ENCODE data around the gene WDR54.
"Not testable (repeated sequence)": the region's sequence is repeated elsewhere in the genome, so short reads cannot be mapped to it uniquely, and the experiment has no call there.

WDR54 gene

DNA sequence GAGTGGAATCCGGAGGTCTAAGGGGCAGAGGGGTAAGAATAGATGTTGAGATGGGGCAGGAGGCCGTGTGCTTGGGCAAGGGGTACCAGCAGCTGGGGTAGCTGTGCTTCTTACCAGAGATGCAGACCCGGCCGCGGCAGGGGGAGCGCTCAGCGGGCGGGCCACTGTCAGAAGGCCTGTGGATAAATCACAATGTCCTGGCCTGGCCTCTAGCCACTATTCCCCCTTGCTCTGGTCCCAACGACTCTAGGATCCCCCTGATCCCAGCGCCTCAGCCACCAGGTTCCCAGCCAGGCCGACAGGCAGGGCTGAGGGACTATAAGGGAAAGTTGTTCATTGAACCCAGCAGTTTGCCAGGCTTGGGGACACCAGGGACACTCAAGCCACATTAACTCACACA is 9.0 kb downstream of the WDR54 start:
- DNase-seq = no peak

- DNase-seq = no peak
These were observed 14.7 kb downstream of the WDR54 start for GRCh38 chr2:74436111-74436805.

GRCh38 chr2:74436848-74437695 is 15.5 kb downstream of the WDR54 start:
- DNase-seq = no peak

- DNase-seq = no peak
These were observed 16.7 kb downstream of the WDR54 start for GRCh38 chr2:74438248-74438647.

GRCh38 chr2:74439373-74439772 is 17.8 kb downstream of the WDR54 start:
- DNase-seq = no peak

DNA sequence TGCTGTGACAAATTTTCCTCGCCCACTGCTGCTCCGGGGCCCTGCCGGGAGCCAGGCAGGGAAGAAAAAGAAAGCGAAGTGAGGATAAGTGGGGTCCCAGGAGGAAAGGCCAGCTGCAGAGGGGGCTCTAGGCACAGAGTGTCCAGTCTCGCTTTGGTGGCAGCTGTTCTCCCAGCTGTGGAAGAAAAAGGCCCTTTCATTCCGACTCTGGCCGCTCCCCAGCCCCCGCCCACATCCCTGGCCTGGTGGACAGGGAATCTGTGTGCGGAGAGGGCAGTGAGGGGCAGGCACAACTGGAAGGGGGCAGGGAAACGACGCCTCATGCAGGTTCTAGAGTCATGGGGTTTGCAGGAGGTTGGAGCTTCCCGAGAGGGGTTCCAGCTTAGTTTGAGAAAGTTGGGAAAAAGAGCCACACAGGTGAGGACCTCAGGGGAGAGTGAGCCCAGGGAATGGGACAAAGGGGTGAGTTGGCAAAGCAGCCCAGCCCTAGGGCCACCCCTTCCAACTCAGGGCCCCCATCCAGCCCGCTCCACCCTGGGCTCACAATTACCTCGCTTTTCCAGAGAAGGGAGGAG is 18.4 kb downstream of the WDR54 start:
- DNase-seq = no peak

- peak; percentile 76 for DNase-seq
These were observed 19.0 kb downstream of the WDR54 start for GRCh38 chr2:74440378-74441169.

GRCh38 chr2:74441170-74441689 is 19.7 kb downstream of the WDR54 start:
- DNase-seq = no peak

DNA sequence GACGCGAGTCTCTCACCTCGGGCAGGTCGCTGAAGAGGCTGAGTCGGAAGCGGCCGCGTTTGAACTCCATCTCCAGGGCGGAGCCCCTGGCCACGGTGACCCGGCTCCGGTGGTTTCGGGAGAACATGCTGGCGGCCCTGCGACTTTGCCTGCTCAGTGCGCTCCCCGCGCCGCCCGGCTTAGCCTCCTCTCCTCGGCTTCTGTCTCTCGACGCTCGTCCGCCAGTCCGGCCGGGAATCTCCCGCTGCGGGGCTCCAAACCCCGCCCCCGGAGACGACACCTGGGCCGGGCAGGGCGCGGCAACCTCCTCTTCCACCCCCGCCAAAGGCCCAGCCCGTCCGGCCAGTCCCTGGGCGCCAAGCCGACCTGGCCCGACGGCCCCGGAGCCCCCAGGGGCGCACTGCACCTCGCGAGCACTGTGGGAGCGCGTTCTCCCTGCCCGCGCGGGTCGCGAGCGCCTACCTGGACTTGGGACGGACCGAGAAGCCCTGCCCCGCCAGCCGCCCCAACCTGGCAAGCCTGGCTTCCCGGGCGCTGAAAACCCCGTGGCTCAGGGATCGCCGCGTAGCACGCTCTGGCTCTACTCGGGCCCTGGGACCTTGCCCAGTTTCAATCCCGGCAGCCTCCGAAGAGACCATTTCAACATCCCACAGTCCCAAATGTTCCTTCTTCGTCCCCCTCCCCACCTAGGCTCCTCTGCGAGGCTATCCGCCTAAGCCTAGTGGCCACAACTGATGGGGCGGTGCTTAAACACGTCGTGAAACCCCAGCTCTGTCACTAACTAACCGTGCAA is 20.4 kb downstream of the WDR54 start, which contains the start of gene RTKN:
Gene RTKN (minus strand): TSS at position 248 of the 793 bp plus-strand sequence. CDS start 121 bp downstream, at position 127.
- peak; percentile 75 for DNase-seq

GRCh38 chr2:74442483-74443297 is 21.2 kb downstream of the WDR54 start:
- not testable (repeated sequence) for DNase-seq

GRCh38 chr2:74444498-74445318 is 23.2 kb downstream of the WDR54 start:
- no peak for DNase-seq

- DNase-seq = no peak
These were observed 25.9 kb downstream of the WDR54 start for GRCh38 chr2:74447230-74447999.

GRCh38 chr2:74448771-74449170 is 27.2 kb downstream of the WDR54 start:
- DNase-seq = no peak

- DNase-seq = no peak
These were observed 29.1 kb downstream of the WDR54 start for GRCh38 chr2:74450570-74451190.

GRCh38 chr2:74454654-74455511 is 33.4 kb downstream of the WDR54 start, which contains the start of gene INO80B:
TSS of gene INO80B (plus strand) at chr2:74455087. CDS start at chr2:74455117, 30 bp downstream.
- peak; percentile 99 for DNase-seq

DNA sequence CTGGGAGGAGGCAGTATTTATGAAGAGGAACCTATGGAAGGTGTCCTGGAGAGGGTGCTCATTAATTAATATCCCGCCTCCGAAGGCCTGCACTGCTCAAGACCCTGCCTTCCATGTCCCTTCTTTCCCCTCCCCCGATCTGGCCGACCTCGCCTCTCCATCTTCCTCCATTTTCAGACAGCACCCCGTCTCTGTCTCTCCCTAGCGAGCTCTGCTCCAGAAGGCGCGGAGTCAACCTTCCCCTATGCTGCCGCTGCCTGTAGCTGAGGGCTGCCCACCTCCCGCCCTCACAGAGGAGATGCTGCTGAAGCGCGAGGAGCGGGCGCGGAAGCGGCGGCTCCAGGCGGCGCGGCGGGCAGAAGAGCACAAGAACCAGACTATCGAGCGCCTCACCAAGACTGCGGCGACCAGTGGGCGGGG is 35.6 kb downstream of the WDR54 start:
- DNase-seq = no peak

DNA sequence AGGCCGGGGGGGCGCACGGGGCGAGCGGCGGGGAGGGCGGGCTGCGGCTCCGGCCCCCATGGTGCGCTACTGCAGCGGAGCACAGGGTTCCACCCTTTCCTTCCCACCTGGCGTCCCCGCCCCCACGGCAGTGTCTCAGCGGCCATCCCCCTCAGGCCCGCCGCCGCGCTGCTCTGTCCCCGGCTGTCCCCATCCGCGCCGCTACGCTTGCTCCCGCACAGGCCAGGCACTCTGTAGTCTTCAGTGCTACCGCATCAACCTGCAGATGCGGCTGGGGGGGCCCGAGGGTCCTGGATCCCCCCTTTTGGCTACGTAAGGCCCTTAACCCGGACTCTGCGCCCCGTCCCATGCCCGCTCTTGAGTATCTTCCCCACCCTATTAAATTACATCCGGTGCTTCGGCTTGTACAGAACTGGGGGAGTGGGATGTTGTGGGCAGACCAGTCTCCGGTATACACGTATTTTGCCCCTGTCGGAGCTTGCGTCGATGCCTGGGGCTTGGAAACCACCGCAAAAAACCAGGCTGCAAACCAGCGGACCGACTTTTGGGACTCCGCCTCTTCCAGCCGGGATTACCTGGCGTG is 36.1 kb downstream of the WDR54 start:
- peak; percentile 91 for DNase-seq

Data from activated CD8-positive, alpha-beta memory T cell treated with anti-CD3 and anti-CD28 coated beads for 24 hours (primary cell).